Effector CD4-positive, alpha-beta T cell (primary cell): ENCODE measurements around the gene MRPL54.

Source experiments
- DNase-seq: peaks from one replicate; pipeline ENCODE4 v3.0.0-alpha.2; 2020
- total RNA-seq: gene quantifications from one replicate; lab custom pipeline; 2026; lab: John Stamatoyannopoulos, UW

The MRPL54 gene
- 36.8 reads per million, percentile 61 among the genes with 10 or more reads in this experiment for total RNA-seq

DNA sequence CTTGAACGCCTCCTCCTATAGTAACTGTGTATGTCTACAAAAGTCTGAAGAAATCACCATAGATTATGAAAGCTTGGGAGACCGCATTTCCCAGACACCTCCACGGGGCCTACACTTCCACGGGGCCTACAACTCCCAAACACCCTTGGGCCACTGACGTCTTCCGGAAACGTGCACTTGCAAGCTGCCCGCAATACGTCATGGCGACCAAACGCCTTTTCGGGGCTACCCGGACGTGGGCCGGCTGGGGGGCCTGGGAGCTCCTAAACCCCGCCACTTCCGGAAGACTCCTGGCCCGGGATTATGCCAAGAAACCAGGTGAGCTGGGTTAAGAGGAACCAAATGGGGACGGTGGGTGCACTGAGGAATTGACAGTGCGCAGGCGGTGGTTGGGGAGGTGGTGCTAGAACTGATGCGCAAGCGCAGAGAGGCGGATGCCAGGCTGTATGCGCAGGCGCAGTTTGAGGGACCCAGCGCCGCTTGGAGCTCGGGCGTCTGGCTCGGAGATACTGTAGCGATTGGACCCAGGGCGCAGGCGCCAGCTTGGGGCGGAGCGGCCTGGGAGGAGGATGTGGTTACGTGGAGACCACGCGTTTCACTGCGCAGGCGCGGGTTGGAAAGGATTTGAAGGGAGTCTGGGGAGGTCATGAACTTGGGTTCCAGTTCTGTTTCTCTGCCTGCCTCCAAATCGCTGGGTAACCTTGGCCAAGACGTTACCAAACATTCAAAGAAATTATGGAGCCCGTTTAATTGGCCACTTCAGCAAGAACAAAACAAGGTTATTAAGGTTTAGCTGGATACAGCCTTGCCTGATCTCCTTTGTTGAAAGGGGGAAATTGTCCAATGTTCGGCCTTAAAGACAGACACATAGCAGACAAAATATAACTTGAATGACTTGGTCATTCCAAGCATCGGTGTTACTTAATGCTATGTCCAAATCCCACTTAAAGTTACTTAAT, at the start of gene MRPL54:
MRPL54 (plus strand) TSS at position 182 of the 959 bp plus-strand sequence; CDS start at position 201, 19 bp downstream.
- peak; percentile 98 for DNase-seq

DNA sequence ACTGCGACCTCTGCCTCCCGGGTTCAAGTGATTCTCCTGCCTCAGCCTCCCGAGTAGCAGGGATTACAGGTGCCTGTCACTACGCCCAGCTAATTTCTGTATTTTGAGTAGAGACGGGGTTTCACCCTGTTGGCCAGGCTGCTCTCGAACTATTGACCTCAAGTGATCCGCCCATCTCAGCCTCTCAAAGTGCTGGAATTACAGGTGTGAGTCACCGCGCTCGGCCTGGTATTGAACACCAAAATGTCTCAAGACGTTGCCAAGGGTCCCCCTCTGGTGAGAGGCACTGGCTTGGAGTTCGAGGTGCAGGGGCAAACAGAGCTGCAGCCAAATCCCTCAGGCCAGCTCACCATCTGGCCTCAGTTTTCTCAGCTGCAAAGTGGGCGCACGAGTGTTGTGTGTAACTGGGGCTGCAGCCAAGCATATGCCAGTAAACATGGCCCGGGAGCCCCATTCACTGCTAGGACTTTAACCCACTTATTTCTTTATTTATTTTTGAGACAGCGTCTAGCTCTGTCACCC, 46.3 kb upstream of the MRPL54 start:
- no peak for DNase-seq

DNA sequence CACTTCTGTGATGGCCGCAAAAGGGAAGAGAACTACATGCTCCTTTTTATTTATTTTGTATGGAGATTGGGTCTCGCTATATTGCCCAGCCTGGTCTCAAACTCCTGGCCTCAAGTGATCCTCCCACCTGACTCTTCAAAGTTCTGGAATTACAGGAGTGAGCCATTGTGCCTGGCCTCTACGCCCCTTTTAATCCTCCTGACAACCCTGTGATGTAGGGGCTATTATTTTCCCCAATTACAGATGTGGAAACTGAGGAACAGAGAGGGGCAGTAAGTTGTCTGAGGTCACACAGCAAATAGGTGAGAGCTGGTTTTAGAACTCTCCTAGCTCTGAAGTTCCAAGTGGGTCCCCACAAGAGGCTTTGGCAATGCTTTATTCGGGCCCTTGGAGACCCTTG, 42.6 kb upstream of the MRPL54 start:
- DNase-seq = no peak

DNA sequence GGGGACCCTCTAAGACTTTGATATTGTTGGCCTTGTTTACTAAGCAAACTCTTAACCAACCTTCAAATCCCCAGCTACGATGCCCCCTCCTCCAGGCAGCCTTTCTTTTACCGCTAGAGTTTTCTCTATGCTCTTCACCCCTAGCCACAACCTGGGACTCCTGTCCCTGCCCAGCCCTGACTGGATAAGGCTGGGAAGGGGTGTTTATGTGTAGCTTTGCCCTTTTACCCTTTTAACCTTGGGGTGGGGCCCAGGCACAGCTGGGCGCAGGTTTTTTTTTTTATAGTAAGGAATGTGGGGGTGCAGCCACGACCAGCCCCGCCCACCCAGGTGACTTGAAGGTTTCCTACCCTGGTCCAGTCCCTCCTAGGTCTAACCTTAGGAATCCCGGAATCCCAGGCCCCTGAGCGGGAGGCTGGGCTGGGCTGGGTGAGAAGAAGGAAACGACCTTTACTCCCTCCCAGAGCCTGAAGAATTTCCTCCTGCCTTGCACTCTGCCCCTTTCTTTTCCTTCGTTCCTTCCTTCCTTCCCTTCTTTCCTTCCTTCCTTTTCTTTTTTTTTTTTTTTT, 42.0 kb upstream of the MRPL54 start:
- DNase-seq = no peak

DNA sequence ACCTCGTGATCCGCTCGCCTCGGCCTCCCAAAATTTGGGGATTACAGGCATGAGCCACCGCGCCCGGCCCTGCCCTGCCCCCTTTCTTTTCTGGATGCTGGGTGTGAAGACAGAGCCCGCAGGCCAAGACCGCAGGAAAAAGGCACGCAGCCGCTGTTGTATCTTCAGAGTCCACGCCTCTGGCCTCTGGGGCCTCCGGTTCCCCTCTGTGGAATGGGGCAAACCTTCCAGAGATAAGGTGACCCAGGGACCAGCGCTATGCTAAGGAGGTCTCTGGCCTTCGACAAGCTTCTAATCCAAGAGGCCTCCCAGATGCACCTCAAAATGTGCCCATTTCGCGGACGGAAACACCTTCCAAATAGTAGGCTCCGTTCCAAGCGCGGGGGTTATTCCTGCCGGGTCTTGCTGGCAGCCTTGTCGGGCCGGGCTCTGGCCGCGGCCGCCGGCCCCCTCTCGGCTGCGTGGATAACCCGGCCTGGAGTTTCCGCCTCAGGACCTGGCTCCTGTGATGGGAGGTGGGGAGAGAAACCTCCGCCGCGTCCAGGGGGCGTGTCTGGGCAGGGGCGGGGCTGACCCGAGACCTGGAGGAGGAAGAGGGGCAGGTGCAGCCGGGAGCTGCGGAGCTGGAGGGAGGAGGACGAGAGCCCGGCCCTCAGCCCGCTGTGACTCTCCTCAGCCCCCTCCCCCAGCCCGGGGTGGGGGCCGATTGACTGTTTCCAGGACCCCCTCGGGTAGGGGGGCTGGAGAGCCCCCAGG, 41.2 kb upstream of the MRPL54 start:
- peak; percentile 83 for DNase-seq

DNA sequence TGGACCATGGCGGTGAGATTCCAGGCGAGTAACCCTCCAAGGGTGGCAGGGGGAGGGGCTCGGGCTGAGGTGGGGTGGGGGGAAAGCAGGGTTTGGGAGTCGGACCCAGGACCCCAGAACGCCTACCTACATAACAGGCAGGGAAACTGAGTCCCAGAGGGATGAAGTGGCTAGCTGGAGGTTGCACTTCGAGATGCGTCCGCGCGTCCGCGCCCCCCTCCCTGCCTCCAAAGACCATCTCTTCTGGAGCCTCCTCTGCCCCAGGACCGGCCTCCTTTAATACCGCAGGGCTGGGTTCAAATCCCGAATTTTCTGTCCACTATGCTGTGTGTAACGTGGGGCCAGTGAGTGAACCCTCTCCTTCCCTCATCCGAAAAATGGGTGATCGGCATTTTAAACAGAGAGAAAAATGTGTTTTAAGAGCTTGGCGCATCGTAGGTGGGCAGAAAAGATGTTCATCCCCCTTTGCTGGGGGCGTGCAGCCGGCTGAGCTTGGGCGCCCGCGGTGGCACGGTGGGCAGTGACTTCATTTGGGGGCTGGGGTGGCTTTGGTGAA, 40.5 kb upstream of the MRPL54 start:
- DNase-seq = no peak

DNA sequence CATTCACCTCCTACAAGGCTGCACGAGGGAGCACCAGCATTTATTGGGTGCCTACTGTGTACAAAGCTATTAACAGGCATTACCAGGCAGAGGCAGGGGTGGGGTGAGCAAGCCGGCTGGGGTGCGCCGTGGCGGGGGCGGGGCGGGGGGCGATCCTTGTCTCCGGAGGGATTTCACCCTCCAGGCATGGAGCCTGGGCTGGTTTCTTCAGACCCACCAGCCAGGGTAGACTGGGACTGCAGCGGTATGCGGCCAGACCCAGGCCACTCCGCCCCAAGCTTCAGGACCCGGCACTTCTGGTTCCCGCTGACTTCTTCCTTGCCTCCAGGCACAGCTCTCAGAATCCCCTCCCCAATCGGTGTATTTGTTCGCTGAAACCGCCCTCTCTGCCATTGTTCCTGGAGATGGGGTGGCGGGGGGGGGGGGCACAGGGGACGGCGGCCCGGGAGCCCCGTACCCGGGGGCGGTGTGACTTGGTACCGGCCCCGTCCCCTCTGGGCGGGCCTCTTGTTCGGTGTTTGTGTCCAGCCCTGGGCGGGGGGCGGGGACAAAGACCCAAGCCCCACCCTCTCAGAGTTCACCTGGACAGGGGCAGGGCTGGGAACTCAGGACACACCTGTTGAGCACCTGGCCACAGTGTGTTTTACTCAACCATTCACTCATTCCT, 39.9 kb upstream of the MRPL54 start:
- DNase-seq = no peak

DNA sequence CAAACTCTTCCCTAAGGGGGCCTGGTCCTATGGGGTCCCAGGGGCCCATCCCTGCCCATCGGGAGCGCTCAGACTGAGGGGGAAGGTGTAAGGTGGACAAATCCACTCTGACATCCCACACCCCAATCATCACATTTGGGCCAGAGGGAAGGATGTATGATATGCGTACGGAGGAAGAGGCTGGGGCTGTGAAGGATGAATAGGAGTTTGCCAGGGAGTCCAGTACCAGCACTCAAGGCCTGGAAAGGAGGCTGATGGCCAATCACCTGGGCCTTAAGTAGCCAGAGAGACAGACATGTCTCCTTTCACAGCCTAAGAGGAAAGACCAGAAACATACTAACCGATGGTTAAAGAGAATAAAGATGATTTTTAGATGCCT, 39.4 kb upstream of the MRPL54 start:
- DNase-seq = no peak

DNA sequence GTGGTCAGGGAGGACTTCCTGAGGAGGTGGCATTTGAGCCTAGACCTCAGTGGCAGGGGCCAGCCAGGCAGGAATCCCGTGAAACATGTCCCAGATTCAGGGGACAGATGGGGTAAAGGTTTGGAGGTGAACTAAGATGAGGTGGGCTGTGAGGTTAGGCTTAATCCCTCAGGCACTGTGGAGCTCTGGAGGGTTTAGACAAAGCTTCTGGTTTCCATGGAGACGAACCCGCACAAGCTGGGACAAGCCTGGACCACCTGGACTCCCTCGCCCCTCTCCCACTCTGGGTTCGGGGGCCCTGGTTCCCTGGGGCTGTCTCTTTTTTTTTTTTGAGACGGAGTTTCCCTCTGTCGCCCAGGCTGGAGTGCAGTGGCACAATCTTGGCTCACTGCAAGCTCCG, 38.6 kb upstream of the MRPL54 start:
- no peak for DNase-seq

DNA sequence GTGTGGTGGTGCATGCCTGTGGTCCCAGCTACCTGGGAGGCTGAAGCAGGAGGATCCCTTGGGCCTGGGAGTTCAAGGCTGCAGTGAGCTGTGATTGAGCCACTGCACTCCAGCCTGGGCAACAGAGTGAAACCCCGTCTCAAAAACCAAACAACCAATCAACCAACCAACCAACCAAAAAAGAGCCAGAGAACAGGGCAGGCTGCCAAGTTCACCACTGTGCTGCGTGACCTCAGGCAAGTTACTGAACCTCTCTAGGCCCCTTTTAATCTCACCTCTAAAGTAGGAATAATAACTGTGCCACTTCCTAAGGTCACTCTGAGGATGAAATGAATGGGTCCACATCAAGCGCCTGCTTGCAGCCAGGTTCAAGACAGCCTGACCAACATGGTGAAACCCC, 37.4 kb upstream of the MRPL54 start:
- no peak for DNase-seq

DNA sequence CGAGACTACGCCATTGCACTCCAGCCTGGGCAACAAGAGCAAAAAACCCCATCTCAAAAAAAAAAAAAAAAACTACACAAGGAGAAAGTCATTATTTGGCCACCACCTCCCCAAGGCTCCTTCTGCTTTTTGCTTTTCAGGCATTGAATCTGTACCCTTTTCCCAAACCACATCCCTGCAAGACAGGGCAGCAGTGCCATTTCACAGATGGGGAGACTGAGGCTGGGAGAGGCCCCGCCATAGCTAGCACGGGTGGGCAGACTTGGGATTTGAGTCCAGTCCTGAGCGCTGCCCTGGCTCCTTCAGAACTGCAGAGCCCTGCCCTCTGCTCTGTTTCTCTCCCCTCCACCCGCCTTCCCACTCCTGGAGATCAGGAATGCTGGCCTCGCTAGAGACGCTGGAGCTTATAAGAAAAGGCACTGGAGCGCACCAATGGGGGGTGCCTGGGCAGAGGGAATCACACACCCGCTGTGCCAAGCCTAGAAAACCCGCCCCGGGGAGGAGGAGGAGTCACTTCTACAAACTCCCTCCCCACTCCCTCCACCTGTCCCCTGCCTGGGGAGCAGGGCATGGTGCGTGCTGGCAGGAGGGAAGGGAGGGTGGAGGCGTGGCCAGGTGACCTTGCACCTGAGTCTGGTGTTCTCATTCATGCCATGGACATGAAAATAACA, 36.7 kb upstream of the MRPL54 start:
- no peak for DNase-seq

DNA sequence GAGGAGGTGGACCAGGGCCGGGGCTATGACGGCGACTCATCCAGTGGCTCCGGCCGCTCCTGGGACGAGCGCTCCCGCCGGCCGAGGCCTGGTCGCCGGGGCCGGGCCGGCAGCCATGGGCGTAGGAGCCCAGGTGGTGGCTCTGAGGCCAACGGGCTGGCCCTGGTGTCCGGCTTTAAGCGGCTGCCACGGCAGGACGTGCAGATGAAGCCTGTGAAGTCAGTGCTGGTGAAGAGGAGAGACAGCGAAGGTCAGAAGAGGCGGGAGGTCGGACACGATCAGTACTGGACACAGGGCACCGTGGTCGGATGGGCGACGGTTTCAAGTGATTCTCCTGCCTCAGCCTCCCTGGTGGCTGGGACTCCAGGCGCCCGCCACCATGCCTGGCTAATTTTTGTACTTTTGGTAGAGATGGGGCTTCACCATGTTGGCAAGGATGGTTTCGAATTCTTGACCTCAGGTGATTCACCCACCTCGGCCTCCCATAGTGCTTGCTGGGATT, 32.0 kb upstream of the MRPL54 start:
- no peak for DNase-seq

DNA sequence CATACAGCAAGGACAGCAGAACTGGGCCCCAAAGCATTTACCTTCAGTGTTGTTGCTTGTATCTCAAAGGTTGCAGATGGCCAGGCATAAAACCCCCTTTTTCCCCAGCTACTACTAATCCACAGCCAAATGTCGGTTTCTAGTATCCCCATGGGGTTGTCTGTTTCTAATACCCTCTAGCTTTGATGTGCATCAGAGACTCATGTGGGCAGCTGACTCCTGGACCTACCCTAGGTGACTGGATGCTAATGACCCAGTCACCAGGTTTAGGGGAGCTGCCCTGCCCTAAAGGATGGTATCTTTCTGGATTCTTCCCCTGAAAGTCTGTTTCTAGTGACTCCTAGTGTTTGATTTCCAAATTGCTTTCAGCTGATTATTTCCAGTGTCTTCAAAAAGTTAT, 30.4 kb upstream of the MRPL54 start:
- no peak for DNase-seq

DNA sequence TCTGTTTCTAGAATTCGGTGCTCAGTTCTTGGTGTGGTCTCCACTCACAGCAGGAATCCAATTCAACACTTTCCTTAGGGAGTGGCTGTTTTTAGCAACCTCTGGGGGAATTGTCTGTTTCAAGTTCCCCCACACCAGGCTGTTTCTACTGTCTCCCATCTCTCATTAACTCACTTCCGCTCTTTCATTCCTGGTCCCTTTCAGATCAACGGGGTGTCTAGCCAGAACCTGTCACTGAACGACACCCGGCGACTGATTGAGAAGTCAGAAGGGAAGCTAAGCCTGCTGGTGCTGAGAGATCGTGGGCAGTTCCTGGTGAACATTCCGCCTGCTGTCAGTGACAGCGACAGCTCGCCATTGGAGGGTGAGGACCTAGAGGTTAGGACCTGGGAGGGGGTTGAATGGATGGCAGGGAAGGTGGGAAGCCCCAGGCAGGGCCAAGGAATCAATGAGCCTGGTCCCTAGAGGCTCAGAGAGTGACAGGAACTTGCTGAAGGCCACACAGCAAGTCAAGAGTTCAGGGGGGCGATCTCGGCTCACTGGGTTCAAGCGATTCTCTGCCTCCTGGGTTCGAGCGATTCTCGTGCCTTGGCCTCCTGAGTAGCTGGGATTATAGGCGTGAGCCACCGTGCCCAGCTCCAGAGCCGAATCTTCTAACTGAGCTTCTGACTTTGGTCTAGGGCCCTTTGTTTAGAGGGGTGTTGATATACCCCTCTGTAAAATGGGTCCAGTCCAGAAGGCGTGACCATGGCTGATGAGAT, 28.8 kb upstream of the MRPL54 start:
- DNase-seq = no peak

DNA sequence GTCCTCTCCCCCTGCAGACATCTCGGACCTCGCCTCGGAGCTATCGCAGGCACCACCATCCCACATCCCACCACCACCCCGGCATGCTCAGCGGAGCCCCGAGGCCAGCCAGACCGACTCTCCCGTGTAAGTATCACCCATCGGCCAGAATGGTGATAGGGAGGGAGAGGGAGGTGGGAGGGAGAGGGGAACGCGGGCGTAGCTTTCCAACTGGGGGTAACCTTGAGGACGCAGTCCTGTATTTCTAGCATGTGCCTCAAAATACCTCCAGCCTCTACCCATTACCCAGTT, 28.2 kb upstream of the MRPL54 start:
- no peak for DNase-seq

DNA sequence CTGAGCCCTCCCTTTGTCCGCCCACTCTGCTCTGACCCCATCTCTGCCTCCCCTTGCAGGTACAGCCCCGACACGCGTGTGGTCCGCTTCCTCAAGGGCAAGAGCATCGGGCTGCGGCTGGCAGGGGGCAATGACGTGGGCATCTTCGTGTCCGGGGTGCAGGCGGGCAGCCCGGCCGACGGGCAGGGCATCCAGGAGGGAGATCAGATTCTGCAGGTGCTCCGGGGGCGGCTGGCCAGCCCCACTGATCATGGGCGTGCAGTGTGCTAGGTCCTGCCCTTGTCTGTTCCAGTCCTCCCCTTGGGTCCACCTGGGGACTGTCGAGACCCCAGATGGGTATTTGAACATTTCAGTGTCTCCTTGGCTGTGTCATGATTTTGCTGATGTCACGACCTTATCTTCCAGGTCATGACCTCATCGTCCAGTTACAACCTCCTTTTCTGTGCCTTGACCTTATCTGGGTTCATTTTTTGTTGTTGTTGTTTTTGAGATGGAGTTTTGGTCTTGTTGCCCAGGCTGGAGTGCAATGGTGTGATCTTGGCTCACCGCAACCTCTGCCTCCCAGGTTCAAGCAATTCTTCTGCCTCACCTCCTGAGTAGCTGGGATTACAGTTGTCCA, 26.3 kb upstream of the MRPL54 start:
- DNase-seq = no peak

DNA sequence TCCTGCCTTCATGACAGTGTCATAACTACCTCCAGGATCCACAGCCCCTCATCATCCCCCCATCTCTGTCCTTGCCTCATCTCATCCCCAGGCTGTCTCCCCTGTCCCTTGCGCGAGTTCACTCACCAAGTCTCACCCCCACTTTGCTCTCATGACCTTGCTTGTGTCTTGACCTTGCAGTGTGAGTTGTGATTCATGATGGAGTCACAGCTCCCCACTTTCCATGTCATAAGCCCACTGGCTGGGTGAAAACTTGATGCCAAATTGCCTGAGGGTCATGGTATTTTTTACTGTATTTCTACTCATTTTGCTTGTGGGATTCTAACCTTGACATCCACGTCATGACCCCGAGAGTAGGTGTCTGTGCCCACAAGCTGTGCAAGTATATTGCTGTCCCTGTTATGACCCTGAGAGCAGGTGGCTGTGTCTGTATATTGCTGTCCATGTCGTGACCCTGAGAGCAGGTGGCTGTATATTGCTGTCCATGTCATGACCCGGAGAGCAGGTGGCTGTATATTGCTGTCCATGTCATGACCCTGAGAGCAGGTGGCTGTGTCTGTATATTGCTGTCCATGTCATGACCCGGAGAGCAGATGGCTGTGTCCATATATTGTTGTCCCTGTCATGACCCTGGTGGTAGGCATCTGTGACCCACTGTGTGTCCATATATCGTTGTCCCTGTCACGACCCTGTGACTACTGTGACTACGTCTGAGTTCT, 24.8 kb upstream of the MRPL54 start:
- no peak for DNase-seq

DNA sequence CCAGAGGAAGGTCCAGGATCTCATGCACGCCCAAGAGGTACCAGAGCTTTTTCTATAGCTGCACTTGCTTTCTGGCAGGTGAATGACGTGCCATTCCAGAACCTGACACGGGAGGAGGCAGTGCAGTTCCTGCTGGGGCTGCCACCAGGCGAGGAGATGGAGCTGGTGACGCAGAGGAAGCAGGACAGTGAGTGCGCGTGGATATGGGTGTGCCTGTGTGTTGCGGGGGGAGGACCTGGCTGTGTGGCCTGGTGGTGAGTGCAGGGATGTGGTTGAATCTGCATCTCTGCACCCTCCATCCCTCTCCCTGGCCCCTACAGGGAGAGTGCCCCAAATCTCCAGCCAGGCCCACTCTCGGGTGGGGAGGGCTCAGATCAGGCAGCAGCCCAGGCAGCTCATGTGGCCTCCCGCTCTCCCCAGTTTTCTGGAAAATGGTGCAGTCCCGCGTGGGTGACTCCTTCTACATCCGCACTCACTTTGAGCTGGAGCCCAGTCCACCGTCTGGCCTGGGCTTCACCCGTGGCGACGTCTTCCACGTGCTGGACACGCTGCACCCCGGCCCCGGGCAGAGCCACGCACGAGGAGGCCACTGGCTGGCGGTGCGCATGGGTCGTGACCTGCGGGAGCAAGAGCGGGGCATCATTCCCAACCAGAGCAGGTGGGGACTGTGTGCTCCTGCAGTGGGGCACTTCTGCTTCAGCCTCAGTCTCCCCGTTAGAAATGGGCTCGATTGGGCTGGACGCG, 23.8 kb upstream of the MRPL54 start:
- DNase-seq = no peak

DNA sequence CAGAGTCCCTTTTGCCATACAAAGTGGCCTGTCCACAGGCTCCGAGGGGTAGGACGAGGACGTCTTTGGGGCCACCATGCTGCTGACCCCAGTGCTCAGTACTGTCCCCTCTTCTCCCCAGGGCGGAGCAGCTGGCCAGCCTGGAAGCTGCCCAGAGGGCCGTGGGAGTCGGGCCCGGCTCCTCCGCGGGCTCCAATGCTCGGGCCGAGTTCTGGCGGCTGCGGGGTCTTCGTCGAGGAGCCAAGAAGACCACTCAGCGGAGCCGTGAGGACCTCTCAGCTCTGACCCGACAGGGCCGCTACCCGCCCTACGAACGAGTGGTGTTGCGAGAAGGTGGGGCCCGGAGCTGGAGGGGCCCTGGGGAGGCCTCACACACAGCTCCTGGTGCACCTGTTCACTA, 22.1 kb upstream of the MRPL54 start:
- no peak for DNase-seq
